OCI-LY3 (cell line): Measurements from ENCODE around the gene ALOX15.

Source experiments
- EZH2phosphoT487 ChIP-seq: fragments of 200-600 bp; shearing (Covaris generic); IDR thresholded peaks from 2 replicates; pipeline ENCODE4 v1.6.1; 2018; ENCODE audit warnings: antibody characterized with exemption, mixed run types, low read depth
- TF ChIP-seq, protein P1 (sequence below): fragments of 200-600, 300-600 bp; sonication (generic); IDR thresholded peaks from 2 replicates; pipeline ENCODE4 v1.5.1; 2014; ENCODE audit warnings: antibody characterized with exemption, low read length, low read depth

DNA sequence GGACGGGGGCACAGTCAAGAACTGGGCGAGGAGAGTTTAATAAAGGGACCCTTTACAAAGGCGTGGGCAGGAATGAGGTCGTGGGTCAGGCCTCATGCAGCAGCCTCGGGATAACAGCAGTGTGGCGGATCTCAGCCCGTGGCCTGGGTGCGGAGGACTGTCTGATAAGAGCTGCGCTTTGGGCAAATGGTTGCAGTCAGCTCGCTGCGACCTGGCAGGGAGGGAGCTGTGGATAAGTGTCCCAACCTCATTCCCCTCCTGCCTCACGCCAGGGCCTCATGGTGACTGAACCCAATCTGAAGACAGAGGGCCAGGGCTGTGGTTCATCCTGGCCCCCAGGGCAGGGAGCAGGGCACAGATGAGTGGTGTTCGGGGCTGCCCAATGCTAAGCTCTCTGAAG, 43.5 kb downstream of the ALOX15 start:
- TF ChIP-seq, protein P1, sequence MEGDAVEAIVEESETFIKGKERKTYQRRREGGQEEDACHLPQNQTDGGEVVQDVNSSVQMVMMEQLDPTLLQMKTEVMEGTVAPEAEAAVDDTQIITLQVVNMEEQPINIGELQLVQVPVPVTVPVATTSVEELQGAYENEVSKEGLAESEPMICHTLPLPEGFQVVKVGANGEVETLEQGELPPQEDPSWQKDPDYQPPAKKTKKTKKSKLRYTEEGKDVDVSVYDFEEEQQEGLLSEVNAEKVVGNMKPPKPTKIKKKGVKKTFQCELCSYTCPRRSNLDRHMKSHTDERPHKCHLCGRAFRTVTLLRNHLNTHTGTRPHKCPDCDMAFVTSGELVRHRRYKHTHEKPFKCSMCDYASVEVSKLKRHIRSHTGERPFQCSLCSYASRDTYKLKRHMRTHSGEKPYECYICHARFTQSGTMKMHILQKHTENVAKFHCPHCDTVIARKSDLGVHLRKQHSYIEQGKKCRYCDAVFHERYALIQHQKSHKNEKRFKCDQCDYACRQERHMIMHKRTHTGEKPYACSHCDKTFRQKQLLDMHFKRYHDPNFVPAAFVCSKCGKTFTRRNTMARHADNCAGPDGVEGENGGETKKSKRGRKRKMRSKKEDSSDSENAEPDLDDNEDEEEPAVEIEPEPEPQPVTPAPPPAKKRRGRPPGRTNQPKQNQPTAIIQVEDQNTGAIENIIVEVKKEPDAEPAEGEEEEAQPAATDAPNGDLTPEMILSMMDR = no peak
- TF ChIP-seq EZH2phosphoT487 = no peak
